Measurements from ENCODE around the gene PCGF3. TPM values are rescaled to one million over a fixed set of nuclear protein-coding genes. Genes with fewer than 3 reads are reported as not detected.

PCGF3 gene
- total RNA-seq, 1 donor from 2014 or later = 55.4 TPM

GRCh38 chr4:683247-683897 is 22.3 kb upstream of the PCGF3 start:
- H3K36me3 Mint-ChIP-seq (ENCODE audit: low read depth) = no peaks in the 10 kb centered on the region
- DNase-seq (ENCODE audit: low spot score) = no peak
- peaks cover 23% of the 10 kb centered on the region for H3K4me1 Mint-ChIP-seq (ENCODE audit: low read depth)
- no peaks in the 10 kb centered on the region for H3K27me3 Mint-ChIP-seq (ENCODE audit: low read depth)
- H3K27ac Mint-ChIP-seq (ENCODE audit: unreplicated experiment) = no peak overlapping the region
- H3K9me3 Mint-ChIP-seq (ENCODE audit: low read depth) = no peaks in the 10 kb centered on the region
- no peak overlapping the region for H3K4me3 Mint-ChIP-seq (ENCODE audit: unreplicated experiment)
- no peak for TF ChIP-seq CTCF (IDR thresholded peaks at IDR 0.05)

GRCh38 chr4:683982-684622 is 21.5 kb upstream of the PCGF3 start:
- peak; percentile 85 for TF ChIP-seq CTCF (IDR thresholded peaks at IDR 0.05)
- Mint-ChIP-seq H3K4me3 (ENCODE audit: unreplicated experiment) (no peak overlapping the region), H3K27ac (ENCODE audit: unreplicated experiment) (no peak overlapping the region)

GRCh38 chr4:684623-685327 is 20.9 kb upstream of the PCGF3 start:
- H3K27ac Mint-ChIP-seq (ENCODE audit: unreplicated experiment) = no peak overlapping the region
- H3K27me3 Mint-ChIP-seq (ENCODE audit: low read depth) = no peaks in the 10 kb centered on the region
- H3K4me3 Mint-ChIP-seq (ENCODE audit: unreplicated experiment) = no peak overlapping the region
- no peaks in the 10 kb centered on the region for H3K9me3 Mint-ChIP-seq (ENCODE audit: low read depth)
- no peak for TF ChIP-seq CTCF (IDR thresholded peaks at IDR 0.05)
- H3K4me1 Mint-ChIP-seq (ENCODE audit: low read depth) = peaks cover 23% of the 10 kb centered on the region
- H3K36me3 Mint-ChIP-seq (ENCODE audit: low read depth) = no peaks in the 10 kb centered on the region
- no peak for DNase-seq (ENCODE audit: low spot score)

More at GRCh38 chr4:683982-684622, 21.5 kb upstream of the PCGF3 start:
- peaks cover 23% of the 10 kb centered on the region for H3K4me1 Mint-ChIP-seq (ENCODE audit: low read depth)
- DNase-seq (ENCODE audit: low spot score) = no peak
- no peaks in the 10 kb centered on the region for H3K27me3 Mint-ChIP-seq (ENCODE audit: low read depth)
- no peaks in the 10 kb centered on the region for H3K36me3 Mint-ChIP-seq (ENCODE audit: low read depth)
- H3K9me3 Mint-ChIP-seq (ENCODE audit: low read depth) = no peaks in the 10 kb centered on the region

GRCh38 chr4:685679-686412 is 19.8 kb upstream of the PCGF3 start:
- TF ChIP-seq CTCF (IDR thresholded peaks at IDR 0.05) = no peak
- no peaks in the 10 kb centered on the region for H3K9me3 Mint-ChIP-seq (ENCODE audit: low read depth)
- no peak overlapping the region for H3K4me3 Mint-ChIP-seq (ENCODE audit: unreplicated experiment)
- no peak overlapping the region for H3K27ac Mint-ChIP-seq (ENCODE audit: unreplicated experiment)
- no peaks in the 10 kb centered on the region for H3K27me3 Mint-ChIP-seq (ENCODE audit: low read depth)
- DNase-seq (ENCODE audit: low spot score) = no peak
- peaks cover 17% of the 10 kb centered on the region for H3K4me1 Mint-ChIP-seq (ENCODE audit: low read depth)
- no peaks in the 10 kb centered on the region for H3K36me3 Mint-ChIP-seq (ENCODE audit: low read depth)

Data from chondrocyte (in vitro differentiated cells).